Activated naive CD4-positive, alpha-beta T cell treated with anti-CD3 and anti-CD28 coated beads, Interleukin-2, amount 10 ng/mL, durations not matched to agents 5 hours and 36 hours (primary cell): Measurements from ENCODE around the gene RALY. TPM values are rescaled to one million over a fixed set of nuclear protein-coding genes. Genes with fewer than 3 reads are reported as not detected.

Experiments
- microRNA-seq: library from miRNA; unstranded; fragments of <30 nt; microRNA quantifications from one replicate; pipeline ENCODE4 v1.2.0, GENCODE V29; 2022; ENCODE audit warnings: borderline microRNAs expressed, borderline replicate concordance
- total RNA-seq, 2 experiments: library from RNA; stranded (reverse); gene quantifications; one replicate each; pipeline ENCODE4 v1.2.3, GENCODE V29; 2021

Gene RALY
- 100 to 1,000 TPM; 195 to 204 TPM for total RNA-seq

DNA sequence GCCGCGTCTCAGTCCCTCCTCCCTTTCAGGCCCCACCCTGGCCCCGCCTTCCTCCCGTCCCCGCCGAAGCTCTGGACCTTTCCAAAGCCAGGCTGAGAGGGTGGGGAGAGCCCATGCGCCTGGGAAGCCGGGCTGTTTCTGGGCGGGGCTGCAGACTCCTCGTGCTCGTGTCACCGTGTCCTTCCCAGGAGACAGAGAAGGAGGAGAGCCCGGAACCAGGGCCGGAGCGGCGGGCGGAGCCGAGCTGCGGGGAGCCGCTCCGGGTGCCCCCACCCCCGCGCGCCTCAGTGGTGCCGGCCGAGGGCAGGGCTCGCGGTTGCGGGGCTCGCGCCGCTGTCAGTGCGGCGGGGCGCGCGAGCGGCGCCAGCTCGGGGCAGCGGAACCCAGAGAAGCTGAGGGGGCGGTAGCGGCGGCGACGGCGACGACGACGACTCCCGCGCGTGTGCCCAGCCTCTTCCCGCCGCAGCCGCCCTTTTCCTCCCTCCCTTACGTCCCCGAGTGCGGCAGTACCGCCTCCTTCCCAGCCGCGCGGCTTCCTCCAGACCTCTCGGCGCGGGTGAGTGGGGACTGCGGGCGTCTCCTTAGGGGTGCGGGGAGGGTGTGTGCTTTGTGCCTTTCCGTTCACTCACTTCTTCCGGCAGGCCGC, at the start of gene RALY:
RALY (plus strand) TSS at position 336 of the 646 bp plus-strand sequence. CDS start 78,164 bp downstream, outside the sequence.

GRCh38 chr20:34111702-34112599, 118.2 kb downstream of the RALY start, which contains the start of gene EIF2S2:
EIF2S2 (minus strand) TSS chr20:34112243; CDS start chr20:34112110, 133 bp downstream.

Small RNAs within 50 kb of the gene (microRNA-seq; reads per million reads assigned to microRNA genes)
- gene MIR4755 = 1.0 reads per million

Other genes with a start within 250 kb of the RALY start
- 10 to 100 TPM; 95.0 to 96.5 TPM for gene CHMP4B, start 182.6 kb upstream of the RALY start, total RNA-seq
- gene EIF2S2, start 118.3 kb downstream of the RALY start, total RNA-seq = 10 to 100 TPM; 83.1 to 83.7 TPM
- not detected for gene ASIP, start 247.5 kb downstream of the RALY start, total RNA-seq